Parathyroid adenoma (tissue), 2 donors: Measurements from ENCODE around the gene C4orf36.

Source experiments
- H2AFZ ChIP-seq: fragments of 300-600 bp; sonication (generic); one replicate; pipeline ENCODE4 v1.7.0; 2017; ENCODE audit warnings: antibody characterized with exemption, mild to moderate bottlenecking
- H3K27ac ChIP-seq: fragments of 300-600 bp; sonication (generic); one replicate; pipeline ENCODE4 v1.7.0; 2017
- H3K27me3 ChIP-seq: fragments of 300-600 bp; sonication (generic); one replicate; pipeline ENCODE4 v1.7.0; 2017; ENCODE audit warnings: low read length; ENCODE audit not compliant: control insufficient read depth, insufficient read depth
- H3K36me3 ChIP-seq: fragments of 300-600 bp; sonication (generic); one replicate; pipeline ENCODE4 v1.7.0; 2017; ENCODE audit warnings: low read length; ENCODE audit not compliant: control insufficient read depth, insufficient read depth
- H3K4me1 ChIP-seq: fragments of 300-600 bp; sonication (generic); one replicate; pipeline ENCODE4 v1.7.0; 2017; ENCODE audit warnings: control low read depth
- H3K4me2 ChIP-seq: fragments of 300-600 bp; sonication (generic); one replicate; pipeline ENCODE4 v1.7.0; 2017; ENCODE audit warnings: low read length
- H3K4me3 ChIP-seq: fragments of 300-600 bp; sonication (generic); one replicate; pipeline ENCODE4 v1.7.0; 2017; ENCODE audit warnings: low read depth, low read length
- H3K79me2 ChIP-seq: fragments of 300-600 bp; sonication (generic); one replicate; pipeline ENCODE4 v1.7.0; 2017; ENCODE audit warnings: control low read depth
- H3K9ac ChIP-seq: fragments of 300-600 bp; sonication (generic); one replicate; pipeline ENCODE4 v1.7.0; 2017; ENCODE audit warnings: mild to moderate bottlenecking
- H3K9me3 ChIP-seq: fragments of 300-600 bp; sonication (generic); one replicate; pipeline ENCODE4 v1.7.0; 2017; ENCODE audit warnings: low read length; ENCODE audit not compliant: control insufficient read depth
- TF ChIP-seq, protein P1 (sequence below): fragments of 300-600 bp; sonication (generic); IDR thresholded peaks from one replicate; pipeline ENCODE4 v1.7.0; 2017; ENCODE audit warnings: antibody characterized with exemption, mild to moderate bottlenecking
- donor health status: primary hyperparathyroidism.

Gene C4orf36

DNA sequence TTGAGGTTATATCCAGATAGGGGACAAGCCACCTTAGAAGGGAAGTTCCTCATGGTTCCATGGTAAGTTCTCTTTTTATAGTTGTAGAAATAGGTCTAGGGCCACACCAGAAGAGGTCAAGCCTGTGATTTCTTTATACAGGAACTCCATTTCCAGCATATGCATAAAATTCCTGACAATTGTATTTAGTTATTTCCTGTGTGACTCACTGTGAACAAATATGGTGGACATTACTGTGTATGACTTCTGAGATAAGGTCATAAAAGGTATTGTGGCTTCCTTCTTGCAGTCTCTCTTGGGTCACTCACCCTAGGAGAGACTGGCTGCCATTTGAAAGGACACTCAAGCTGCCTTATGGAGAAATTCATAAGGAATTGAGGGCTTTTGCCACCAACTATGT lies 2.2 kb upstream of the C4orf36 start:
- H3K9ac ChIP-seq, result no peak overlapping the region
- no peak overlapping the region for H2AFZ ChIP-seq
- H3K27me3 ChIP-seq, result no peaks in the 10 kb centered on the region
- H3K79me2 ChIP-seq, result no peaks in the 10 kb centered on the region
- H3K4me1 ChIP-seq, result no peaks in the 10 kb centered on the region
- no peak overlapping the region for H3K27ac ChIP-seq
- H3K4me2 ChIP-seq, result no peak overlapping the region
- H3K4me3 ChIP-seq, result no peak overlapping the region
- H3K36me3 ChIP-seq, result no peaks in the 10 kb centered on the region
- TF ChIP-seq, protein P1, sequence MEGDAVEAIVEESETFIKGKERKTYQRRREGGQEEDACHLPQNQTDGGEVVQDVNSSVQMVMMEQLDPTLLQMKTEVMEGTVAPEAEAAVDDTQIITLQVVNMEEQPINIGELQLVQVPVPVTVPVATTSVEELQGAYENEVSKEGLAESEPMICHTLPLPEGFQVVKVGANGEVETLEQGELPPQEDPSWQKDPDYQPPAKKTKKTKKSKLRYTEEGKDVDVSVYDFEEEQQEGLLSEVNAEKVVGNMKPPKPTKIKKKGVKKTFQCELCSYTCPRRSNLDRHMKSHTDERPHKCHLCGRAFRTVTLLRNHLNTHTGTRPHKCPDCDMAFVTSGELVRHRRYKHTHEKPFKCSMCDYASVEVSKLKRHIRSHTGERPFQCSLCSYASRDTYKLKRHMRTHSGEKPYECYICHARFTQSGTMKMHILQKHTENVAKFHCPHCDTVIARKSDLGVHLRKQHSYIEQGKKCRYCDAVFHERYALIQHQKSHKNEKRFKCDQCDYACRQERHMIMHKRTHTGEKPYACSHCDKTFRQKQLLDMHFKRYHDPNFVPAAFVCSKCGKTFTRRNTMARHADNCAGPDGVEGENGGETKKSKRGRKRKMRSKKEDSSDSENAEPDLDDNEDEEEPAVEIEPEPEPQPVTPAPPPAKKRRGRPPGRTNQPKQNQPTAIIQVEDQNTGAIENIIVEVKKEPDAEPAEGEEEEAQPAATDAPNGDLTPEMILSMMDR, result no peak
- H3K9me3 ChIP-seq, result no peaks in the 10 kb centered on the region

- TF ChIP-seq, protein P1, result no peak
- no peaks in the 10 kb centered on the region for H3K36me3 ChIP-seq
- H3K27ac ChIP-seq, result no peak overlapping the region
- H3K9ac ChIP-seq, result no peak overlapping the region
- H3K4me3 ChIP-seq, result no peak overlapping the region
- no peaks in the 10 kb centered on the region for H3K79me2 ChIP-seq
- no peaks in the 10 kb centered on the region for H3K27me3 ChIP-seq
- H3K9me3 ChIP-seq, result no peaks in the 10 kb centered on the region
- peak overlapping the region; percentile 89 for H3K4me2 ChIP-seq
- no peaks in the 10 kb centered on the region for H3K4me1 ChIP-seq
- H2AFZ ChIP-seq, result no peak overlapping the region
These were observed 914 bp upstream of the C4orf36 start for GRCh38 chr4:86893136-86893535.

DNA sequence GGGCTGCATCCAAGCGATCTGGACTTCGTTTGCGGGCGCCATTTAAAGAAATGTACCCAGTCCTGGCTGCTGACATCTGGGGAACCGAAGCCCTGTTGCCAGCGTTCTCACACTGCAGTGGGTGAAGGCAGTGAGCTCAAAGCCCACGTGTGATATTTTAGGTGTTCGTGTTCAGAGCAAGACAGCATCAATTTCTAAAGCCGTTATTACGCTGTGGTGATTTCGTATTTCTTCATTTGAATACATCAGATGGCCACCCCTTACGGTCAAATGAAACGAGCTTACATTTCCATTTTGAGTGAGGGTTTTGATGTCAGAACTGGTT lies 376 bp upstream of the C4orf36 start:
- TF ChIP-seq, protein P1, result no peak
- Histone ChIP-seq H3K27me3 (no peaks in the 10 kb centered on the region), H3K79me2 (no peaks in the 10 kb centered on the region), H3K4me3 (peak overlapping the region; percentile 68), H3K36me3 (no peaks in the 10 kb centered on the region), H3K9ac (peak overlapping the region; percentile 67), H2AFZ (peak overlapping the region; percentile 93), H3K27ac (peak overlapping the region; percentile 74), H3K4me2 (peak overlapping the region; percentile 89), H3K4me1 (no peaks in the 10 kb centered on the region), H3K9me3 (no peaks in the 10 kb centered on the region)

GRCh38 chr4:86890790-86891189 lies 1.4 kb downstream of the C4orf36 start:
- no peak overlapping the region for H3K4me2 ChIP-seq
- H3K27me3 ChIP-seq, result no peaks in the 10 kb centered on the region
- TF ChIP-seq, protein P1, result no peak
- H3K9ac ChIP-seq, result no peak overlapping the region
- H3K4me3 ChIP-seq, result no peak overlapping the region
- H3K36me3 ChIP-seq, result no peaks in the 10 kb centered on the region
- H3K27ac ChIP-seq, result no peak overlapping the region
- no peaks in the 10 kb centered on the region for H3K9me3 ChIP-seq
- no peaks in the 10 kb centered on the region for H3K79me2 ChIP-seq
- no peak overlapping the region for H2AFZ ChIP-seq
- H3K4me1 ChIP-seq, result no peaks in the 10 kb centered on the region

GRCh38 chr4:86879641-86880040 lies 12.6 kb downstream of the C4orf36 start:
- no peaks in the 10 kb centered on the region for H3K36me3 ChIP-seq
- H3K79me2 ChIP-seq, result no peaks in the 10 kb centered on the region
- H3K4me2 ChIP-seq, result no peak overlapping the region
- no peak overlapping the region for H2AFZ ChIP-seq
- no peaks in the 10 kb centered on the region for H3K4me1 ChIP-seq
- no peak overlapping the region for H3K27ac ChIP-seq
- no peak overlapping the region for H3K9ac ChIP-seq
- H3K4me3 ChIP-seq, result no peak overlapping the region
- H3K27me3 ChIP-seq, result no peaks in the 10 kb centered on the region
- TF ChIP-seq, protein P1, result no peak
- no peaks in the 10 kb centered on the region for H3K9me3 ChIP-seq
